GM21447 (cell line): ENCODE results near the gene BHLHA15.

Experiments used
- ATAC-seq: cut with Tn5 transposase; IDR thresholded peaks from one replicate; pipeline ENCODE4 v1.9.1; 2021; ENCODE audit not compliant: unreplicated experiment

The BHLHA15 gene

GRCh38 chr7:98223351-98223897 lies 12.2 kb downstream of the BHLHA15 start:
- no peak for ATAC-seq

GRCh38 chr7:98223898-98224700 lies 12.9 kb downstream of the BHLHA15 start:
- ATAC-seq, result no peak

- no peak for ATAC-seq
Measured at GRCh38 chr7:98224701-98225181, 13.5 kb downstream of the BHLHA15 start.

GRCh38 chr7:98225913-98226614 lies 14.8 kb downstream of the BHLHA15 start:
- ATAC-seq, result no peak

GRCh38 chr7:98227939-98228338 lies 16.7 kb downstream of the BHLHA15 start:
- ATAC-seq, result no peak

- ATAC-seq, result no peak
Measured at GRCh38 chr7:98228801-98229200, 17.6 kb downstream of the BHLHA15 start.

GRCh38 chr7:98229441-98229840 lies 18.2 kb downstream of the BHLHA15 start:
- no peak for ATAC-seq

- no peak for ATAC-seq
Measured at GRCh38 chr7:98229991-98230745, 18.9 kb downstream of the BHLHA15 start.

- no peak for ATAC-seq
Measured at GRCh38 chr7:98230746-98231471, 19.7 kb downstream of the BHLHA15 start.

- no peak for ATAC-seq
Measured at GRCh38 chr7:98231493-98232262, 20.4 kb downstream of the BHLHA15 start.

- ATAC-seq, result no peak
Measured at GRCh38 chr7:98232263-98232585, 21.0 kb downstream of the BHLHA15 start.

- ATAC-seq, result no peak
Measured at GRCh38 chr7:98232799-98233198, 21.6 kb downstream of the BHLHA15 start.

GRCh38 chr7:98233219-98234070 lies 22.2 kb downstream of the BHLHA15 start:
- ATAC-seq, result no peak

- no peak for ATAC-seq
Measured at GRCh38 chr7:98234429-98235147, 23.3 kb downstream of the BHLHA15 start.

GRCh38 chr7:98235901-98236300 lies 24.7 kb downstream of the BHLHA15 start:
- no peak for ATAC-seq

GRCh38 chr7:98236355-98237185 lies 25.3 kb downstream of the BHLHA15 start:
- ATAC-seq, result no peak

GRCh38 chr7:98238076-98238475 lies 26.8 kb downstream of the BHLHA15 start:
- no peak for ATAC-seq

- no peak for ATAC-seq
Measured at GRCh38 chr7:98238976-98239375, 27.7 kb downstream of the BHLHA15 start.
